NT2/D1 (cell line): ENCODE data around the gene PIGS.

Experiments used
- DNase-seq: peaks from one replicate; pipeline ENCODE4 v3.0.0-alpha.2; 2011; ENCODE audit warnings: low read depth, low spot score
- H3K27me3 ChIP-seq: 2 replicates; pipeline ENCODE4 v1.6.0; 2011; ENCODE audit warnings: mild to moderate bottlenecking; ENCODE audit not compliant: insufficient read length, insufficient read depth
- H3K36me3 ChIP-seq: 2 replicates; pipeline ENCODE4 v1.6.1; 2011; ENCODE audit warnings: mild to moderate bottlenecking, low read length, mixed read lengths; ENCODE audit not compliant: insufficient read depth, insufficient read length
- H3K4me1 ChIP-seq: 2 replicates; pipeline ENCODE4 v1.5.1; 2011; ENCODE audit not compliant: insufficient read depth, insufficient read length
- H3K4me3 ChIP-seq: 2 replicates; pipeline ENCODE4 v1.5.1; 2011; ENCODE audit warnings: low read depth; ENCODE audit not compliant: insufficient read length
- H3K9ac ChIP-seq: 2 replicates; pipeline ENCODE4 v1.6.0; 2011; ENCODE audit warnings: low read depth; ENCODE audit not compliant: insufficient read length
- H3K9me3 ChIP-seq: 2 replicates; pipeline ENCODE4 v1.5.1; 2011; ENCODE audit warnings: mild to moderate bottlenecking, low read length; ENCODE audit not compliant: insufficient read depth
- SUZ12 ChIP-seq: IDR thresholded peaks from 2 replicates; pipeline ENCODE4 v1.6.1; 2011; ENCODE audit not compliant: insufficient read length, insufficient read depth; ENCODE audit errors: extremely low read depth
- YY1 ChIP-seq: IDR thresholded peaks from 2 replicates; pipeline ENCODE4 v1.6.1; 2011; ENCODE audit not compliant: insufficient read length, insufficient read depth
- ZNF274 ChIP-seq: IDR thresholded peaks from 2 replicates; pipeline ENCODE4 v1.6.1; 2011; ENCODE audit warnings: mild to moderate bottlenecking, low read depth, low read length

Gene PIGS

GRCh38 chr17:28509789-28510188, 61.5 kb downstream of the PIGS start:
- H3K27me3 ChIP-seq: no peaks in the 10 kb centered on the region
- TF ChIP-seq YY1: no peak
- no peak for DNase-seq

GRCh38 chr17:28508211-28508724, 63.1 kb downstream of the PIGS start:
- TF ChIP-seq SUZ12: no peak
- no peak for TF ChIP-seq ZNF274
- no peak for TF ChIP-seq YY1
- Histone ChIP-seq H3K27me3 (no peaks in the 10 kb centered on the region), H3K9ac (no peak overlapping the region)

More at GRCh38 chr17:28509789-28510188, 61.5 kb downstream of the PIGS start:
- H3K4me3 ChIP-seq: no peak overlapping the region
- H3K9ac ChIP-seq: no peak overlapping the region
- H3K36me3 ChIP-seq: no peaks in the 10 kb centered on the region
- no peaks in the 10 kb centered on the region for H3K9me3 ChIP-seq
- H3K4me1 ChIP-seq: peaks cover 11% of the 10 kb centered on the region

GRCh38 chr17:28507567-28508203, 63.6 kb downstream of the PIGS start:
- no peaks in the 10 kb centered on the region for H3K9me3 ChIP-seq
- H3K36me3 ChIP-seq: no peaks in the 10 kb centered on the region
- H3K4me3 ChIP-seq: no peak overlapping the region
- H3K9ac ChIP-seq: no peak overlapping the region
- TF ChIP-seq YY1 (no peak), ZNF274 (no peak), SUZ12 (no peak)
- no peak for DNase-seq
- no peaks in the 10 kb centered on the region for H3K27me3 ChIP-seq
- peaks cover 9% of the 10 kb centered on the region for H3K4me1 ChIP-seq

More at GRCh38 chr17:28508211-28508724, 63.1 kb downstream of the PIGS start:
- Histone ChIP-seq H3K36me3 (no peaks in the 10 kb centered on the region), H3K4me1 (peaks cover 9% of the 10 kb centered on the region), H3K4me3 (no peak overlapping the region), H3K9me3 (no peaks in the 10 kb centered on the region)
- no peak for DNase-seq

- no peak for DNase-seq
- no peaks in the 10 kb centered on the region for H3K27me3 ChIP-seq
Observed at GRCh38 chr17:28506763-28507487, 64.4 kb downstream of the PIGS start.

GRCh38 chr17:28505986-28506665, 65.2 kb downstream of the PIGS start, which contains the start of gene FOXN1:
TSS of gene FOXN1 (plus strand) at chr17:28506348. CDS start at chr17:28523970, 17,622 bp downstream.
- Histone ChIP-seq H3K4me3 (no peak within 1 kb of the TSS), H3K9ac (no peak within 1 kb of the TSS), H3K9me3 (no peaks in the 10 kb centered on the region), H3K4me1 (peaks cover 9% of the 10 kb centered on the region), H3K36me3 (no peaks in the 10 kb centered on the region), H3K27me3 (no peaks in the 10 kb centered on the region)
- DNase-seq: no peak
- TF ChIP-seq ZNF274: no peak
- TF ChIP-seq SUZ12: no peak

More at GRCh38 chr17:28506763-28507487, 64.4 kb downstream of the PIGS start:
- no peaks in the 10 kb centered on the region for H3K36me3 ChIP-seq
- no peak overlapping the region for H3K4me3 ChIP-seq
- no peak overlapping the region for H3K9ac ChIP-seq
- TF ChIP-seq ZNF274: no peak
- no peak for TF ChIP-seq YY1
- no peak for TF ChIP-seq SUZ12
- no peaks in the 10 kb centered on the region for H3K9me3 ChIP-seq
- H3K4me1 ChIP-seq: peaks cover 9% of the 10 kb centered on the region

GRCh38 chr17:28503420-28503819, 67.9 kb downstream of the PIGS start:
- Histone ChIP-seq H3K4me1 (peaks cover 4% of the 10 kb centered on the region), H3K9ac (no peak overlapping the region), H3K4me3 (no peak overlapping the region), H3K27me3 (no peaks in the 10 kb centered on the region), H3K36me3 (no peaks in the 10 kb centered on the region), H3K9me3 (no peaks in the 10 kb centered on the region)
- DNase-seq: no peak
- TF ChIP-seq ZNF274: no peak
- no peak for TF ChIP-seq YY1
- TF ChIP-seq SUZ12: no peak
